Measurements from ENCODE around the gene TMTC2.

DNA sequence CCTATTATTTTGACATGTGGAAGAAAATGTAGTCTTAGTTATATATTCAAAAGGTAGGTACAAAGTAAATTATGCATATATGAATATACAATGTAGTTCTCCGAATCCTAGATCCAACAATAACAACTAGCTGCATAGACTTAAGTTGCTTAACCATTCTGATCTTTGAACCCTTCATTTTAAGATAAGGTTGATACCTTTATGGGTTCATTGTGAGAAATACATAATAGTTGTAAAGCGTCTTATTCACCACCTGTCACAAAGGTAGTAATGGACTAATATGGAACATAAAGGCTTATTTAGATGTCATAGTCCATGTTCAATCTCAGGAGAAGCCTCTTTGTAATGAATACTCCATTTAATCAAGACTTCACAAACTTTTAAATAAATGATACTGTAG lies 263.6 kb downstream of the TMTC2 start:
- TF ChIP-seq, protein P1, sequence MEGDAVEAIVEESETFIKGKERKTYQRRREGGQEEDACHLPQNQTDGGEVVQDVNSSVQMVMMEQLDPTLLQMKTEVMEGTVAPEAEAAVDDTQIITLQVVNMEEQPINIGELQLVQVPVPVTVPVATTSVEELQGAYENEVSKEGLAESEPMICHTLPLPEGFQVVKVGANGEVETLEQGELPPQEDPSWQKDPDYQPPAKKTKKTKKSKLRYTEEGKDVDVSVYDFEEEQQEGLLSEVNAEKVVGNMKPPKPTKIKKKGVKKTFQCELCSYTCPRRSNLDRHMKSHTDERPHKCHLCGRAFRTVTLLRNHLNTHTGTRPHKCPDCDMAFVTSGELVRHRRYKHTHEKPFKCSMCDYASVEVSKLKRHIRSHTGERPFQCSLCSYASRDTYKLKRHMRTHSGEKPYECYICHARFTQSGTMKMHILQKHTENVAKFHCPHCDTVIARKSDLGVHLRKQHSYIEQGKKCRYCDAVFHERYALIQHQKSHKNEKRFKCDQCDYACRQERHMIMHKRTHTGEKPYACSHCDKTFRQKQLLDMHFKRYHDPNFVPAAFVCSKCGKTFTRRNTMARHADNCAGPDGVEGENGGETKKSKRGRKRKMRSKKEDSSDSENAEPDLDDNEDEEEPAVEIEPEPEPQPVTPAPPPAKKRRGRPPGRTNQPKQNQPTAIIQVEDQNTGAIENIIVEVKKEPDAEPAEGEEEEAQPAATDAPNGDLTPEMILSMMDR (IDR thresholded peaks at IDR 0.05) = no peak
- no peak for TF ChIP-seq POLR2A (IDR thresholded peaks at IDR 0.05)

Data from testis (tissue), 2 donors.